T-cell (primary cell): ENCODE data around the gene STXBP3. TPM values are rescaled to one million over a fixed set of nuclear protein-coding genes. Genes with fewer than 3 reads are reported as not detected.

Experiments
- ATAC-seq, 4 experiments: fragments of 200-7000 bp in 3 of 4; fragments of 150-1000 bp in 1 of 4; cut with Tn5 transposase; replicated peaks in 1 of 4; 1 replicate in 3 of 4; 2 replicates in 1 of 4; pipeline ENCODE4 v1.10.0; 2021; ENCODE audit warnings: moderate library complexity in 3 of 4, mild to moderate bottlenecking in 2 of 4, moderate number of reproducible peaks in 1 of 4
- CTCF ChIA-PET, 2 donors: fragments of 300-600 bp; sonication (Branson Sonifier 250); formaldehyde crosslinking; loops; one replicate each; lab custom pipeline; 2022; ENCODE audit warnings: antibody characterized with exemption in 2 of 2; lab: Charles Lee
- POLR2A ChIA-PET, 2 donors: fragments of 300-600 bp; sonication (Branson Sonifier 250); formaldehyde crosslinking; loops; one replicate each; lab custom pipeline; 2022; ENCODE audit warnings: antibody characterized with exemption in 2 of 2; lab: Charles Lee
- DNase-seq, 35 experiments: peaks; one replicate each; pipeline versions ENCODE4 v3.0.0 to v3.0.0-alpha.2; 2013 to 2023
- H3K27ac ChIP-seq: one replicate; pipeline ENCODE4 v1.5.1; 2013; ENCODE audit warnings: low read length
- H3K27me3 ChIP-seq, 2 experiments: replicated peaks in 1 of 2; 1 replicate in 1 of 2; 2 replicates in 1 of 2; pipeline versions ENCODE4 v1.6.1 to v1.7.0; 2013; ENCODE audit warnings: low read length in 1 of 2, mixed read lengths in 1 of 2; ENCODE audit not compliant: control insufficient read depth in 2 of 2, insufficient read depth in 2 of 2; ENCODE audit errors: extremely low read depth in 1 of 2
- H3K36me3 ChIP-seq, 2 donors: 1 replicate in 1 of 2; 2 replicates in 1 of 2; pipeline versions ENCODE4 v1.6.1 to v1.7.0; 2013; ENCODE audit warnings: low read length in 1 of 2; ENCODE audit not compliant: control insufficient read depth in 2 of 2, insufficient read depth in 1 of 2; ENCODE audit errors: extremely low read depth in 1 of 2
- H3K4me1 ChIP-seq, 2 experiments: 1 replicate in 1 of 2; 2 replicates in 1 of 2; pipeline versions ENCODE4 v1.6.1 to v1.7.0; 2013; ENCODE audit warnings: low read length in 2 of 2, mixed read lengths in 1 of 2; ENCODE audit not compliant: insufficient read depth in 2 of 2, control insufficient read depth in 1 of 2; ENCODE audit errors: extremely low read depth in 1 of 2
- H3K4me3 ChIP-seq, 2 donors: 1 replicate in 1 of 2; 2 replicates in 1 of 2; pipeline versions ENCODE4 v1.5.1 to v1.7.0; 2013; ENCODE audit warnings: mild to moderate bottlenecking in 2 of 2, low read length in 1 of 2, moderate library complexity in 1 of 2; ENCODE audit not compliant: control insufficient read depth in 1 of 2; ENCODE audit errors: extremely low read depth in 1 of 2
- H3K9me3 ChIP-seq: 2 replicates; pipeline ENCODE4 v1.7.0; 2013
- H3K27ac Mint-ChIP-seq, 2 donors: one replicate each; pipeline ENCODE4 v1.8.0; 2020 to 2021; ENCODE audit warnings: mild to moderate bottlenecking in 2 of 2, mixed read lengths in 2 of 2
- H3K27me3 Mint-ChIP-seq, 2 donors: one replicate each; pipeline ENCODE4 v1.8.0; 2021 to 2022; ENCODE audit warnings: mixed read lengths in 2 of 2
- H3K36me3 Mint-ChIP-seq: one replicate; pipeline ENCODE4 v1.8.0; 2021; ENCODE audit warnings: mixed read lengths
- H3K4me1 Mint-ChIP-seq, 3 donors: one replicate each; pipeline ENCODE4 v1.8.0; 2020 to 2022; ENCODE audit warnings: mixed read lengths in 3 of 3, mild to moderate bottlenecking in 1 of 3
- H3K4me3 Mint-ChIP-seq, 3 donors: one replicate each; pipeline ENCODE4 v1.8.0; 2020 to 2022; ENCODE audit warnings: mild to moderate bottlenecking in 3 of 3, mixed read lengths in 3 of 3, moderate library complexity in 3 of 3
- H3K9me3 Mint-ChIP-seq, 3 donors: one replicate each; pipeline ENCODE4 v1.8.0; 2020 to 2022; ENCODE audit warnings: mixed read lengths in 3 of 3
- WGBS: methylation state at CpG from one replicate; pipeline ENCODE4 v1.1.5; 2013; ENCODE audit warnings: missing lambda C conversion rate; ENCODE audit not compliant: insufficient coverage; 5-methylcytosine and 5-hydroxymethylcytosine counted together
- total RNA-seq, 35 experiments: library from RNA in 6 of 35; stranded (reverse) in 6 of 35; fragments of 120-200 nt in 1 of 35; gene quantifications; one replicate each; pipeline versions ENCODE4 v1.2.1 to v1.2.4 and lab custom pipeline; 2013 to 2026

Gene STXBP3
- total RNA-seq, 5 donors from 2014 or later (not counting 1 experiment from before 2014, with no cell fraction given): 52.8 to 66.2 (median 59.9) TPM

GRCh38 chr1:108847494-108847893 lies 101.0 kb downstream of the STXBP3 start:
- peaks cover 4% of the 10 kb centered on the region in 3 donors for H3K4me1 Mint-ChIP-seq
- no peaks in the 10 kb centered on the region for H3K36me3 Mint-ChIP-seq
- ChIA-PET POLR2A (no interaction called here), CTCF (no interaction called here)
- H3K27ac Mint-ChIP-seq: no peak overlapping the region
- Histone ChIP-seq H3K27ac (no peak overlapping the region), H3K9me3 (no peaks in the 10 kb centered on the region), H3K4me3 (no peak overlapping the region), H3K27me3 (no peaks in the 10 kb centered on the region), H3K36me3 (no peaks in the 10 kb centered on the region), H3K4me1 (no peaks in the 10 kb centered on the region)
- WGBS: 67% methylated on average over 1 of the region's 1 CpG
- ATAC-seq: no peak
- DNase-seq: no peak
- no peak overlapping the region for H3K4me3 Mint-ChIP-seq
- H3K27me3 Mint-ChIP-seq: peaks cover 0 to 1% of the 10 kb centered on the region in 2 donors
- no peaks in the 10 kb centered on the region for H3K9me3 Mint-ChIP-seq

GRCh38 chr1:108848806-108849205 lies 102.3 kb downstream of the STXBP3 start:
- H3K4me3 Mint-ChIP-seq: no peak overlapping the region
- Histone ChIP-seq H3K4me1 (no peaks in the 10 kb centered on the region), H3K27me3 (peaks cover 0 to 7% of the 10 kb centered on the region in 2 experiments), H3K36me3 (no peaks in the 10 kb centered on the region), H3K4me3 (no peak overlapping the region), H3K9me3 (no peaks in the 10 kb centered on the region), H3K27ac (no peak overlapping the region)
- POLR2A ChIA-PET: interaction anchor here in 1 of 2 donors (0.6 kb wide), 1 partner anchor 244 kb away, joined by 3 read pairs; no protein-coding TSS in a partner anchor
- peaks cover 0 to 1% of the 10 kb centered on the region in 2 donors for H3K27me3 Mint-ChIP-seq
- DNase-seq (no peak), ATAC-seq (no peak)
- H3K4me1 Mint-ChIP-seq: peaks cover 6 to 8% (median 7%) of the 10 kb centered on the region in 3 donors
- no peaks in the 10 kb centered on the region for H3K36me3 Mint-ChIP-seq
- H3K27ac Mint-ChIP-seq: no peak overlapping the region
- no peaks in the 10 kb centered on the region for H3K9me3 Mint-ChIP-seq
- CTCF ChIA-PET: interaction anchor here in 1 of 2 donors (0.5 kb wide), 1 partner anchor 997 kb away, joined by 3 read pairs; no protein-coding TSS in a partner anchor

GRCh38 chr1:108850929-108851328 lies 104.5 kb downstream of the STXBP3 start:
- H3K4me3 Mint-ChIP-seq: no peak overlapping the region

GRCh38 chr1:108851567-108851966 lies 105.1 kb downstream of the STXBP3 start:
- ATAC-seq: no peak
- no peaks in the 10 kb centered on the region for H3K36me3 ChIP-seq
- H3K27me3 ChIP-seq: peaks cover 0 to 15% of the 10 kb centered on the region in 2 experiments
- H3K4me1 Mint-ChIP-seq: peaks cover 6 to 8% (median 7%) of the 10 kb centered on the region in 3 donors
- no peaks in the 10 kb centered on the region for H3K36me3 Mint-ChIP-seq
- H3K9me3 Mint-ChIP-seq: no peaks in the 10 kb centered on the region
- WGBS: 80% methylated on average over 4 of the region's 4 CpGs
- H3K27ac ChIP-seq: no peak overlapping the region
- H3K9me3 ChIP-seq: no peaks in the 10 kb centered on the region
- H3K4me3 Mint-ChIP-seq: no peak overlapping the region
- CTCF ChIA-PET: no interaction called here
- peaks cover 6 to 10% of the 10 kb centered on the region in 2 donors for H3K27me3 Mint-ChIP-seq
- H3K27ac Mint-ChIP-seq: no peak overlapping the region
- H3K4me3 ChIP-seq: no peak overlapping the region
- no peaks in the 10 kb centered on the region for H3K4me1 ChIP-seq
- DNase-seq: no peak
- POLR2A ChIA-PET: interaction anchor here in 1 of 2 donors (0.6 kb wide), 1 partner anchor 29 kb away, joined by 6 read pairs; no protein-coding TSS in a partner anchor

More at GRCh38 chr1:108850929-108851328, 104.5 kb downstream of the STXBP3 start:
- Histone ChIP-seq H3K27me3 (peaks cover 0 to 15% of the 10 kb centered on the region in 2 experiments), H3K4me1 (no peaks in the 10 kb centered on the region), H3K27ac (no peak overlapping the region), H3K9me3 (no peaks in the 10 kb centered on the region), H3K36me3 (no peaks in the 10 kb centered on the region), H3K4me3 (no peak overlapping the region)
- no peak overlapping the region for H3K27ac Mint-ChIP-seq
- H3K36me3 Mint-ChIP-seq: no peaks in the 10 kb centered on the region
- no peak for DNase-seq
- ATAC-seq: no peak
- H3K27me3 Mint-ChIP-seq: peaks cover 4 to 9% of the 10 kb centered on the region in 2 donors
- WGBS: 92% methylated on average over 6 of the region's 7 CpGs
- peaks cover 6 to 8% (median 7%) of the 10 kb centered on the region in 3 donors for H3K4me1 Mint-ChIP-seq
- ChIA-PET POLR2A (interaction anchor here in 1 of 2 donors (0.6 kb wide), 1 partner anchor 31 kb away, joined by 13 read pairs; no protein-coding TSS in a partner anchor), CTCF (interaction anchor here (0.6 to 0.7 kb wide), 2 partner anchors 13 to 1076 kb away, joined by 4 read pairs; no protein-coding TSS in a partner anchor)
- H3K9me3 Mint-ChIP-seq: no peaks in the 10 kb centered on the region

- Mint-ChIP-seq H3K27ac (no peak overlapping the region), H3K4me3 (no peak overlapping the region), H3K4me1 (peaks cover 6 to 8% (median 7%) of the 10 kb centered on the region in 3 donors), H3K36me3 (no peaks in the 10 kb centered on the region), H3K9me3 (no peaks in the 10 kb centered on the region), H3K27me3 (peaks cover 8 to 10% of the 10 kb centered on the region in 2 donors)
- CTCF ChIA-PET: interaction anchor here in 1 of 2 donors (0.6 to 0.7 kb wide), 2 partner anchors 10 to 12 kb away, joined by 3 read pairs; no protein-coding TSS in a partner anchor
- Histone ChIP-seq H3K4me1 (no peaks in the 10 kb centered on the region), H3K27ac (no peak overlapping the region), H3K27me3 (peaks cover 0 to 15% of the 10 kb centered on the region in 2 experiments), H3K4me3 (no peak overlapping the region), H3K9me3 (no peaks in the 10 kb centered on the region), H3K36me3 (no peaks in the 10 kb centered on the region)
- POLR2A ChIA-PET: interaction anchor here in 1 of 2 donors (0.6 kb wide), 1 partner anchor 28 kb away, joined by 6 read pairs; no protein-coding TSS in a partner anchor
- DNase-seq (no peak), ATAC-seq (no peak)
- WGBS: 47% methylated on average over 4 of the region's 7 CpGs
Measured at GRCh38 chr1:108852221-108852975, 105.9 kb downstream of the STXBP3 start.

GRCh38 chr1:108854221-108855019 lies 107.9 kb downstream of the STXBP3 start:
- no peak overlapping the region for H3K4me3 Mint-ChIP-seq
- DNase-seq (no peak), ATAC-seq (no peak)
- H3K4me1 Mint-ChIP-seq: peaks cover 6 to 8% (median 7%) of the 10 kb centered on the region in 3 donors
- H3K27ac Mint-ChIP-seq: no peak overlapping the region
- peaks cover 8 to 10% of the 10 kb centered on the region in 2 donors for H3K27me3 Mint-ChIP-seq
- H3K27me3 ChIP-seq: peaks cover 0 to 20% of the 10 kb centered on the region in 2 experiments
- CTCF ChIA-PET: interaction anchor here in 1 of 2 donors (0.5 kb wide), 1 partner anchor 26 kb away, joined by 3 read pairs; no protein-coding TSS in a partner anchor
- H3K4me1 ChIP-seq: peaks cover 0 to 8% of the 10 kb centered on the region in 2 experiments
- H3K4me3 ChIP-seq: no peak overlapping the region
- WGBS: no CpG with 5 or more reads among the region's 3 CpGs
- no peaks in the 10 kb centered on the region for H3K9me3 ChIP-seq
- no peaks in the 10 kb centered on the region for H3K9me3 Mint-ChIP-seq
- no peaks in the 10 kb centered on the region for H3K36me3 ChIP-seq
- no peaks in the 10 kb centered on the region for H3K36me3 Mint-ChIP-seq
- POLR2A ChIA-PET: no interaction called here
- H3K27ac ChIP-seq: no peak overlapping the region
